ENCODE data around the gene PLAU.

The PLAU gene

GRCh38 chr10:73965890-73966768, 55.2 kb downstream of the PLAU start:
- H3K4me3 ChIP-seq (ENCODE audit: low read length): no peak overlapping the region
- no peak for TF ChIP-seq CTCF (IDR thresholded peaks at IDR 0.05; ENCODE audit: insufficient read depth, low read depth, low read length, missing control alignments)
- DNase-seq (ENCODE audit: low read depth): peak; percentile 97

- TF ChIP-seq CTCF (IDR thresholded peaks at IDR 0.05; ENCODE audit: insufficient read depth, low read depth, low read length, missing control alignments): no peak
- DNase-seq (ENCODE audit: low read depth): no peak
- H3K4me3 ChIP-seq (ENCODE audit: low read length): no peak overlapping the region
Observed at GRCh38 chr10:73967022-73967429, 56.1 kb downstream of the PLAU start.

Measured in epithelial cell of esophagus (primary cell).